NK-92 treated with Interleukin-12 subunit alpha and Interleukin-12 subunit beta, amount 100 ng/mL, for 24 hours (cell line): ENCODE data around the gene TIMM8A.

Experiments used
- DNase-seq: peaks from one replicate; lab custom pipeline; 2025; lab: John Stamatoyannopoulos, UW

The TIMM8A gene

GRCh38 chrX:101348452-101349192 lies at the start of gene TIMM8A:
TSS of gene TIMM8A (minus strand) at chrX:101348742. CDS start at chrX:101348664, 78 bp downstream.
- peak; percentile 72 for DNase-seq

GRCh38 chrX:101397779-101398178 lies 49.2 kb upstream of the TIMM8A start:
- no peak for DNase-seq

GRCh38 chrX:101395789-101396188 lies 47.2 kb upstream of the TIMM8A start:
- no peak for DNase-seq

- DNase-seq: no peak
These were observed 45.8 kb upstream of the TIMM8A start for GRCh38 chrX:101394372-101394771.

GRCh38 chrX:101393530-101394305 lies 45.2 kb upstream of the TIMM8A start:
- no peak for DNase-seq

GRCh38 chrX:101391831-101392230 lies 43.3 kb upstream of the TIMM8A start:
- DNase-seq: no peak

GRCh38 chrX:101390664-101391525 lies 42.4 kb upstream of the TIMM8A start, which contains the start of gene RPL36A:
TSS of gene RPL36A (plus strand) at chrX:101391011. CDS start at chrX:101391044, 33 bp downstream.
- DNase-seq: peak; percentile 78

GRCh38 chrX:101388604-101389003 lies 40.1 kb upstream of the TIMM8A start:
- no peak for DNase-seq

GRCh38 chrX:101386542-101386885 lies 38.0 kb upstream of the TIMM8A start:
- no peak for DNase-seq

GRCh38 chrX:101385795-101386541 lies 37.4 kb upstream of the TIMM8A start, which contains the start of gene BTK:
TSS of gene BTK (minus strand) at chrX:101386191. CDS start at chrX:101375284, 10,907 bp downstream.
- DNase-seq: no peak

GRCh38 chrX:101385026-101385684 lies 36.6 kb upstream of the TIMM8A start:
- no peak for DNase-seq

GRCh38 chrX:101383679-101384205 lies 35.2 kb upstream of the TIMM8A start:
- no peak for DNase-seq

- DNase-seq: no peak
These were observed 29.0 kb upstream of the TIMM8A start for GRCh38 chrX:101377547-101377946.

- DNase-seq: no peak
These were observed 22.5 kb upstream of the TIMM8A start for GRCh38 chrX:101370888-101371504.

- no peak for DNase-seq
These were observed 21.1 kb upstream of the TIMM8A start for GRCh38 chrX:101369687-101370086.

GRCh38 chrX:101368800-101369199 lies 20.3 kb upstream of the TIMM8A start:
- no peak for DNase-seq

- no peak for DNase-seq
These were observed 16.8 kb upstream of the TIMM8A start for GRCh38 chrX:101365301-101365795.

- no peak for DNase-seq
These were observed 14.2 kb upstream of the TIMM8A start for GRCh38 chrX:101362757-101363156.

GRCh38 chrX:101362116-101362515 lies 13.6 kb upstream of the TIMM8A start:
- DNase-seq: no peak

- DNase-seq: no peak
These were observed 11.8 kb upstream of the TIMM8A start for GRCh38 chrX:101360390-101360789.
